ENCODE results near the gene BRD1. TPM values are rescaled to one million over a fixed set of nuclear protein-coding genes. Genes with fewer than 3 reads are reported as not detected.

The BRD1 gene
- total and polyA plus RNA-seq, 2 donors: 18.2 to 43.6 TPM

Other genes starting within 250 kb of the BRD1 start
- 9.9 TPM for gene ZBED4, start 26.0 kb upstream of the BRD1 start, total RNA-seq
- 6.4 TPM for gene ZBED4, start 26.0 kb upstream of the BRD1 start, polyA plus RNA-seq
- 7.6 TPM for gene ALG12, start 90.6 kb upstream of the BRD1 start, total RNA-seq
- 9.1 TPM for gene ALG12, start 90.6 kb upstream of the BRD1 start, polyA plus RNA-seq
- gene CRELD2, start 90.8 kb upstream of the BRD1 start, total RNA-seq: 25.8 TPM
- 24.3 TPM for gene CRELD2, start 90.8 kb upstream of the BRD1 start, polyA plus RNA-seq
- 36.0 TPM for gene PIM3, start 132.9 kb upstream of the BRD1 start, total RNA-seq
- 57.6 TPM for gene PIM3, start 132.9 kb upstream of the BRD1 start, polyA plus RNA-seq
- gene IL17REL, start 184.9 kb upstream of the BRD1 start, total RNA-seq: 5.9 TPM
- 2.4 TPM for gene IL17REL, start 184.9 kb upstream of the BRD1 start, polyA plus RNA-seq
- gene TTLL8, start 230.4 kb upstream of the BRD1 start, total RNA-seq: not detected
- not detected for gene TTLL8, start 230.4 kb upstream of the BRD1 start, polyA plus RNA-seq

Data from thymus (tissue), 2 donors.